COLO668 (cell line): Measurements from ENCODE around the gene LGR6.
"Not testable (repeated sequence)": the region's sequence is repeated elsewhere in the genome, so short reads cannot be mapped to it uniquely, and the experiment has no call there.

ENCODE experiments used
- DNase-seq: peaks from one replicate; lab custom pipeline; 2025; ENCODE audit not compliant: unreplicated experiment; lab: John Stamatoyannopoulos, UW

LGR6 gene, protein sequence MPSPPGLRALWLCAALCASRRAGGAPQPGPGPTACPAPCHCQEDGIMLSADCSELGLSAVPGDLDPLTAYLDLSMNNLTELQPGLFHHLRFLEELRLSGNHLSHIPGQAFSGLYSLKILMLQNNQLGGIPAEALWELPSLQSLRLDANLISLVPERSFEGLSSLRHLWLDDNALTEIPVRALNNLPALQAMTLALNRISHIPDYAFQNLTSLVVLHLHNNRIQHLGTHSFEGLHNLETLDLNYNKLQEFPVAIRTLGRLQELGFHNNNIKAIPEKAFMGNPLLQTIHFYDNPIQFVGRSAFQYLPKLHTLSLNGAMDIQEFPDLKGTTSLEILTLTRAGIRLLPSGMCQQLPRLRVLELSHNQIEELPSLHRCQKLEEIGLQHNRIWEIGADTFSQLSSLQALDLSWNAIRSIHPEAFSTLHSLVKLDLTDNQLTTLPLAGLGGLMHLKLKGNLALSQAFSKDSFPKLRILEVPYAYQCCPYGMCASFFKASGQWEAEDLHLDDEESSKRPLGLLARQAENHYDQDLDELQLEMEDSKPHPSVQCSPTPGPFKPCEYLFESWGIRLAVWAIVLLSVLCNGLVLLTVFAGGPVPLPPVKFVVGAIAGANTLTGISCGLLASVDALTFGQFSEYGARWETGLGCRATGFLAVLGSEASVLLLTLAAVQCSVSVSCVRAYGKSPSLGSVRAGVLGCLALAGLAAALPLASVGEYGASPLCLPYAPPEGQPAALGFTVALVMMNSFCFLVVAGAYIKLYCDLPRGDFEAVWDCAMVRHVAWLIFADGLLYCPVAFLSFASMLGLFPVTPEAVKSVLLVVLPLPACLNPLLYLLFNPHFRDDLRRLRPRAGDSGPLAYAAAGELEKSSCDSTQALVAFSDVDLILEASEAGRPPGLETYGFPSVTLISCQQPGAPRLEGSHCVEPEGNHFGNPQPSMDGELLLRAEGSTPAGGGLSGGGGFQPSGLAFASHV

DNA sequence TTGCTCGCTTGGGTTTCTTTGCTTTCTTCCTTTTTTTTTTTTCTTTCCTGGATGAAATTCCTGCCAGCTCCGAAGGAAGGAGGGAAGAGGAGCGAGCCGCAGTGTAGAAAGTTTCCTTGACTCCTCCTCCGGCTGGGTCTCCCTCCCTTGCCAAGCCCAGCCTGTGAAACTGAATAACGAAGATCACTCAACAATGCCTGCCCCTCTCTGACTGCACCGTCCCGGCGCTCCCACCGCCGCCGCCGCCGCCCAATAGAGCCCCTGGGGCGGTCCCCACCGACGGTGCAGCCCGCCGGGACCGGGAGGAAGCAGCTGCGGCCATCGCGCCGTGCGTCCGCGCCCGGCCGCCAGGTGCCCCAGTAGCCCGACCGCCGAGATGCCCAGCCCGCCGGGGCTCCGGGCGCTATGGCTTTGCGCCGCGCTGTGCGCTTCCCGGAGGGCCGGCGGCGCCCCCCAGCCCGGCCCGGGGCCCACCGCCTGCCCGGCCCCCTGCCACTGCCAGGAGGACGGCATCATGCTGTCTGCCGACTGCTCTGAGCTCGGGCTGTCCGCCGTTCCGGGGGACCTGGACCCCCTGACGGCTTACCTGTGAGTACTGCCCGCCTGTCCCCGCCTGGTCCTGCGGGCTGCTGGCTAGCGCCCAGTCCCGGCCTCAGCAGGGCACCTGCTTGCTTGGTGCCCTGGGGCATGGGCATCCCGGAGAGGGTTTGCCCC is at the start of gene LGR6:
LGR6 (plus strand) TSS at position 186 of the 714 bp plus-strand sequence; CDS start at position 377, 191 bp downstream.
- DNase-seq, result peak; percentile 41

GRCh38 chr1:202144402-202145067 is 49.1 kb upstream of the LGR6 start, which contains the start of gene ARL8A:
Gene ARL8A, minus strand, starts transcription at chr1:202144737. Its CDS starts 165 bp downstream, at chr1:202144572.
- DNase-seq, result peak; percentile 81

DNA sequence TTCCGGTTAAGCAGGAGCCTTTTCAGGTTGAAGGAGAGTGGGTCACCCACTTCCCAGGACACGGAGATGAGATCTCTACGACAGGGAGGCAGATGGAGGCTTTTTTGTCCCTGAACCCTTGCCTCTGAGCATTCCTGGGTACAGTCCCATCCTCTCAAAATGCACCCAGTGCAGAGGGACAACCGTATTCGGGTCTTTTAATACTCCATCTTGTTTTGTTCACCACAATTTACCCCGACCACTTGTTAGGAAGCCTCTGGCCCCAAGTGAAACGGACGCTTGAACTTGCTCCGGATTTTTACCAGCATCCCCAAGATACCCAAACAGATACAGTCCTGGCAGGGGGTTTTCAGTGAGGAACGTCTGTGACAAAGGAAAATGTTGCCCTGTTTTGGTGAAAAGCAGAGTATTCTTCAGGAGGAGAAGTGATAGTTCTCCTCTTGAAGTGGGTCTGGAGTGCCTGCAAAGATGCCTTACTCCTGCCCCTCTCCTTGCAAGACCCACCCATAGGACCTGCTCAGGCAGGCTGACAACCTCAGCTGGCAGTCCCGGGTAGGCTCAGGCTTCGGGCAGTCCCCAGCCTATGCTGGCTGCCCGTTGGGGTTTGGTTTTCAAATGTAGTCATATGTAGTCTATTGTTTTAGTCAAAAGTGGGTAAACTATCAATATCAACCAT is 48.4 kb upstream of the LGR6 start:
- no peak for DNase-seq

DNA sequence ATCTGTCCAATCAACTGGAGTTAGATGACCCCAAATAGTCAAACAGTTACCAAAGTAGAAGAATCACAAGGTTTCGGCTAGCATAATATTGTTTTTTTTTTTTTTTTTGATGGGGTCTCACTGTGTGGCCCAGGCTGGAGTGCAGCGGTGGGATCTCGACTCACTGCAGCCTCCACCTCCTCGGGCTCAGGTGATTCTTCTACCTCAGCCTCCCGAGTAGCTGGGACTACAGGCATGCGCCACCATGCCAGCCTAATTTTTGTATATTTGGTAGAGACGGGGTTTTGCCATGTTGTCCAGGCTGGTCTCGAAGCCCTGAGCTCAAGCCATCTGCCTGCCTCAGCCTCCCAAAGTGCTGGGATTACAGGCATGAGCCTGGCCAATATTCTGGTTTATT is 47.9 kb upstream of the LGR6 start:
- not testable (repeated sequence) for DNase-seq

- no peak for DNase-seq
Observed at GRCh38 chr1:202146279-202146678, 47.3 kb upstream of the LGR6 start.

GRCh38 chr1:202146993-202147392 is 46.6 kb upstream of the LGR6 start:
- no peak for DNase-seq

GRCh38 chr1:202148391-202148790 is 45.2 kb upstream of the LGR6 start:
- DNase-seq, result no peak

- DNase-seq, result no peak
Observed at GRCh38 chr1:202149566-202149965, 44.0 kb upstream of the LGR6 start.

DNA sequence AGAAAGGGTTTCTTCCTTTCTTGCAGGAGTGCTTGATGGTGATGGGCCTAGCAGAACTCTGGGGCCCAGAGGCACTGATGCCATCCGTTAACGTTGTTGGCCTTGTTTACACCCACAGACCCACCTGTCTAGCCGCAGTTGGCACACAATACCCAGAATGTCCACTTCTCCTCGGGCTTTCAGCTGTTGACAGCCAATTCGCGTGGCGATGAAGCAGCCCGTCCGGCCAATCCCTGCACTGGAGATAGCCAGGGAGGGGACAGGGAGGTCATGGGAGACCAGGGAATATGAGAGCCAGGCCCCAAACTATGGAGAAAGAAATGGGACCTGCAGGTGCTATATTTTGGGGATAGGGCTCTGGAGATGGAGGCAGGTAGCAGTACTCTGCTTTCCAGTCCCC is 43.4 kb upstream of the LGR6 start:
- DNase-seq, result no peak

- DNase-seq, result no peak
Observed at GRCh38 chr1:202150602-202151001, 43.0 kb upstream of the LGR6 start.

DNA sequence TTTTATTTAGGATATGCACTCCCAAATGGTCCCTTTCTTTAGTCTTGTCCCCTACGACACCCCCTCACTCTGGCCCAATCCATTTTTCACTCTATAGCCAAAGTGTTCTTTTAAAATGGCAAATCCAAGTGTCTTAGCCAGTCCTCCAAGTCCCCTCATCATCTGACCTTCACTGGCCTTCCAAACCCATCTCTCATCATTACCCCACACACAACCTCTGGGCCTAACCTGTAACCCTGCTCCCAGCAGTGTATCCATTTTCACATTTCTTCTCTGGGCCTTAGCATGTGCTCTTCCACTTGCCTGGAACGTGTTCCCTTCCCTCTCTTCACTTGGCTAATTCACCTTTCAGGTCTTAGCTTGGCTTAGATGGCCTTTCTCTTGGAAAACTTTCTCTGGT is 42.6 kb upstream of the LGR6 start:
- DNase-seq, result no peak

DNA sequence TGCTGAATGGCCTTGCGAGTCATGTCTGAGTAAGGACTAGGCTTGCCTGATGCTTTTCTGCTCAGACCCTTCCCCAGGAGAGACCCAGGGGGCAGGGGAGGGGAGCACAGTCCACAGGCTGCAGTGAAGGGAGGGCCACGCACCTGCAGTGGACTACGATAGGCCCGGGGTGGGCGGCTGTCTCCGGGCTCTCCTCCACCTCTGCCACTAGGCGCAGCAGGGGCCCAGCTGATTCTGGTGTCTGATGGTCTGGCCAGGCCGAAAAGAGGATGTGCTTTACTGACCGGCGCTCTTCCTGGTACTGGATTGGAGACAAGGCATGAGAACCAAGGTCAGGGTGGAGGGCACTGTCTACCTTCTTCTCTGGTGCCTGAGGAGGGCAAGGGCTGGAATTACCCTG is 41.2 kb upstream of the LGR6 start:
- DNase-seq, result no peak

DNA sequence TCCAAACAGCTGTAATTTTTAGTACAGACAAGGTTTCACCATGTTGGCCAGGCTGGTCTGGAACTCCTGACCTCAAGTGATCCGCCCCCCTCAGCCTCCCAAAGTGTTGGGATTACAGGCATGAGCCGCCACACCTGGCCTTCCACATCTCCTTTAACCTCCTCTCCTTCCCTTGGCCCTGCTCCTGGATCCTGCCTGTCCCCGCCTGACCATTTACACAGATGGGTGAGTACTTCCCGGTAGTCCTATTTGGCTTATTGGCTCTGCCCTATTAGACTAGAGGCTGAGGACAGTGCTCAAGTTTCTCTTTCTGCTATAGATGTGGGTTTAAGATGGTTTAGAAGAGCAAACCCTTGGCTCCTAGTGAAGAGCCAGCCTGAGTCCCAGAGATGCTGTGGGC is 40.3 kb upstream of the LGR6 start:
- DNase-seq, result no peak

- no peak for DNase-seq
Observed at GRCh38 chr1:202154148-202154765, 39.3 kb upstream of the LGR6 start.

- peak; percentile 57 for DNase-seq
Observed at GRCh38 chr1:202154766-202155477, 38.7 kb upstream of the LGR6 start.

- DNase-seq, result peak; percentile 37
Observed at GRCh38 chr1:202155478-202156021, 38.0 kb upstream of the LGR6 start.

- DNase-seq, result no peak
Observed at GRCh38 chr1:202156590-202156989, 37.0 kb upstream of the LGR6 start.

DNA sequence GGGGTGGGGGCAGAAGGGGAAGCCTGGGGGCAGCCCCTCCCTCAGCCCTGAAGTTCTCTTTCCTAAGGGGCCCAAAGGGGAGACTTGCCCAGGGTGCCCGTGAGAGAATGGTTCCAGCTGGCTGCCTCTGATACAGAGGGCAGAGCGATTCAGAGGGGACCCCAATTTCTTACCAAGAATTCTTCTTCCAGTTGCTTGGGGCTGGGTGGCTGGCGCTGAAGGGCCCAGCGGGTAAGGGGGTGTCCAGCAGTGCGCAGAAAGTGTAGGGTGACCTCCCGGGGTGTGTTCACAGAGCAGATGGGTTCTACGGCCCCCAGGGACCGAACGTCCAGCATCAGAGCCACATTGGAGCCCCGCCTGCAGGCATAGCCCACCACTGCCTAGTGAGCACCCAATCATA is 35.7 kb upstream of the LGR6 start:
- no peak for DNase-seq
